D721Med (cell line): ENCODE measurements around the gene FMOD.

ENCODE experiments used
- DNase-seq: peaks from one replicate; pipeline ENCODE4 v3.0.0; 2011; ENCODE audit warnings: low spot score; ENCODE audit not compliant: insufficient read length
- FAIRE-seq: peaks from 2 replicates; lab custom pipeline; 2011; peaks lifted over from hg19 to GRCh38; lab: Jason Lieb, UNC
- CTCF ChIP-seq: IDR thresholded peaks from 2 replicates; pipeline ENCODE4 v1.5.1; 2012; ENCODE audit warnings: mild to moderate bottlenecking, control low read depth; ENCODE audit not compliant: insufficient read depth; ENCODE audit errors: missing control alignments

FMOD gene

GRCh38 chr1:203351037-203351625 is at the start of gene FMOD:
TSS of gene FMOD (minus strand) at chr1:203351122. CDS start at chr1:203348270, 2,852 bp downstream.
- no peak for TF ChIP-seq CTCF
- FAIRE-seq (no peak), DNase-seq (no peak)

GRCh38 chr1:203396595-203397194 is 45.8 kb upstream of the FMOD start:
- DNase-seq (no peak), FAIRE-seq (no peak)
- no peak for TF ChIP-seq CTCF

- no peak for DNase-seq
- no peak for FAIRE-seq
- TF ChIP-seq CTCF = no peak
Measured at GRCh38 chr1:203395751-203396150, 44.8 kb upstream of the FMOD start.

- no peak for DNase-seq
- no peak for TF ChIP-seq CTCF
- FAIRE-seq = peak; percentile 98
Measured at GRCh38 chr1:203390298-203390697, 39.4 kb upstream of the FMOD start.

GRCh38 chr1:203388683-203389082 is 37.8 kb upstream of the FMOD start:
- no peak for TF ChIP-seq CTCF
- FAIRE-seq = no peak
- DNase-seq = no peak

- TF ChIP-seq CTCF = no peak
- FAIRE-seq = no peak
- DNase-seq = no peak
Measured at GRCh38 chr1:203382026-203382425, 31.1 kb upstream of the FMOD start.

- no peak for TF ChIP-seq CTCF
- FAIRE-seq (no peak), DNase-seq (no peak)
Measured at GRCh38 chr1:203381151-203381751, 30.3 kb upstream of the FMOD start.
